HepG2 (cell line): ENCODE data around the gene GPC6. TPM values are rescaled to one million over a fixed set of nuclear protein-coding genes. Genes with fewer than 3 reads are reported as not detected.

ENCODE experiments used
- ATAC-seq: fragments of 200-7000 bp; cut with Tn5 transposase; 3 replicates; pipeline ENCODE4 v1.9.1; 2020; ENCODE audit warnings: mild to moderate bottlenecking, moderate library complexity
- BruUV-seq: library from RNA; stranded (reverse); fragments of 400-500 nt; replicated peaks from 2 replicates; lab custom pipeline; 2021; lab: Mats Ljungman, UMichigan
- CTCF ChIA-PET: fragments of 300-600 bp; formaldehyde crosslinking; extraction: SDS; loops from one replicate; lab custom pipeline; 2021; ENCODE audit warnings: low total read pairs, inconsistent platforms, low intra/inter-chr PET ratio; lab: Yijun Ruan, JAX
- POLR2A ChIA-PET: fragments of 350-600 bp; sonication (Branson Sonifier 250); formaldehyde crosslinking; loops from one replicate; lab custom pipeline; 2020; ENCODE audit warnings: antibody characterized with exemption, inconsistent platforms; lab: Yijun Ruan, JAX
- DNase-seq: peaks from one replicate; pipeline ENCODE4 v3.0.0-alpha.2; 2015; ENCODE audit warnings: low spot score
- FAIRE-seq: peaks from 3 replicates; lab custom pipeline; 2011; peaks lifted over from hg19 to GRCh38; lab: Jason Lieb, UNC
- H2AFZ ChIP-seq: one replicate; pipeline ENCODE4 v1.6.1; 2011; ENCODE audit warnings: low read length, inconsistent platforms
- H3K27ac ChIP-seq: fragments of 300-600 bp; 3 replicates; pipeline ENCODE4 v1.8.0; 2011; ENCODE audit warnings: mixed run types, mild to moderate bottlenecking, mixed read lengths, low read length, inconsistent platforms; ENCODE audit not compliant: insufficient read depth; ENCODE audit errors: extremely low read length
- H3K27me3 ChIP-seq, 2 experiments: fragments of 200-600 bp in 1 of 2; 2 replicates in 1 of 2; 3 replicates in 1 of 2; pipeline versions ENCODE4 v1.6.0 to v1.8.0; 2011; ENCODE audit warnings: low read length in 2 of 2, mild to moderate bottlenecking in 2 of 2, moderate library complexity in 2 of 2, inconsistent platforms in 1 of 2; ENCODE audit not compliant: insufficient read depth in 2 of 2, control insufficient read depth in 1 of 2
- H3K36me3 ChIP-seq, 2 experiments: fragments of 200-600 bp in 1 of 2; replicated peaks in 1 of 2; 2 replicates in 1 of 2; 3 replicates in 1 of 2; pipeline versions ENCODE4 v1.5.1 to v1.8.0; 2011; ENCODE audit warnings: low read length in 2 of 2, inconsistent platforms in 1 of 2; ENCODE audit not compliant: insufficient read depth in 2 of 2, control insufficient read depth in 1 of 2
- H3K4me1 ChIP-seq: 2 replicates; pipeline ENCODE4 v1.5.1; 2012; ENCODE audit warnings: low read length, inconsistent platforms; ENCODE audit not compliant: insufficient read depth
- H3K4me2 ChIP-seq: 2 replicates; pipeline ENCODE4 v1.6.0; 2011; ENCODE audit warnings: low read depth, low read length, inconsistent platforms
- H3K4me3 ChIP-seq, 3 experiments: fragments of 200-600 bp in 1 of 3; sonication (generic), shearing (Covaris generic) in 1 of 3; replicated peaks in 1 of 3; 2 replicates each; pipeline ENCODE4 v1.5.1; 2011 to 2016; ENCODE audit warnings: low read length in 3 of 3, inconsistent platforms in 2 of 3, low read depth in 2 of 3, mild to moderate bottlenecking in 2 of 3, control low read depth in 1 of 3, mixed read lengths in 1 of 3; ENCODE audit not compliant: insufficient read depth in 1 of 3
- H3K79me2 ChIP-seq: one replicate; pipeline ENCODE4 v1.6.1; 2011; ENCODE audit warnings: low read length, inconsistent platforms; ENCODE audit not compliant: insufficient read depth
- H3K9ac ChIP-seq: 2 replicates; pipeline ENCODE4 v1.6.0; 2011; ENCODE audit warnings: mild to moderate bottlenecking, low read depth, low read length, inconsistent platforms; ENCODE audit not compliant: insufficient read depth
- H3K9me3 ChIP-seq: 2 replicates; pipeline ENCODE4 v1.5.1; 2012; ENCODE audit warnings: mild to moderate bottlenecking, low read length
- H4K20me1 ChIP-seq: 2 replicates; pipeline ENCODE4 v1.6.0; 2011; ENCODE audit warnings: inconsistent platforms, mild to moderate bottlenecking, low read length, moderate library complexity; ENCODE audit not compliant: insufficient read depth
- E2F2 ChIP-seq: sonication (generic); formaldehyde crosslinking; IDR thresholded peaks from 2 replicates; pipeline ENCODE4 v1.4.0; 2020; ENCODE audit warnings: missing genetic modification reagents, borderline replicate concordance
- MAFF ChIP-seq: IDR thresholded peaks from 2 replicates; pipeline ENCODE4 v1.6.1; 2011; ENCODE audit warnings: low read depth, low read length, improper control_type of control experiment
- MAFK ChIP-seq, 2 experiments: IDR thresholded peaks in 1 of 2; conservative IDR thresholded peaks in 1 of 2; 2 replicates each; pipeline ENCODE4 v1.6.1; 2011; ENCODE audit warnings: improper control_type of control experiment in 2 of 2, low read length in 2 of 2
- NFE2L2 ChIP-seq: fragments of 150-350 bp; IDR thresholded peaks from 2 replicates; pipeline ENCODE4 v1.6.1; 2014; ENCODE audit warnings: low read length
- PRDM15 ChIP-seq: sonication (generic); formaldehyde crosslinking; IDR thresholded peaks from 2 replicates; pipeline ENCODE4 v1.4.0; 2020; ENCODE audit warnings: missing genetic modification reagents
- THAP8 ChIP-seq: sonication (generic); formaldehyde crosslinking; IDR thresholded peaks from 2 replicates; pipeline ENCODE4 v1.5.1; 2020; ENCODE audit warnings: missing genetic modification reagents, mild to moderate bottlenecking, borderline replicate concordance
- WGBS: methylation state at CpG from one replicate; pipeline ENCODE4 v1.1.6; 2017; ENCODE audit warnings: low lambda C conversion rate; 5-methylcytosine and 5-hydroxymethylcytosine counted together
- in situ Hi-C: cut with HindIII; loops from 2 replicates; pipeline ENCODE4 v1.10.0; 2017; ENCODE audit warnings: low pct_unique_long_range_greater_than_20kb; ENCODE audit not compliant: extremely low pct_ligation_motif_present
- intact Hi-C: fragments of 100-400 bp; cut with micrococcal nuclease; formaldehyde crosslinking; loops from one replicate; pipeline ENCODE4 v1.10.0; 2022; ENCODE audit not compliant: unreplicated experiment
- polyA plus RNA-seq, 8 experiments: library from polyadenylated mRNA; depleted of rRNA in 3 of 8; stranded (reverse) in 7 of 8; unstranded in 1 of 8; fragments of >200 nt; fragmentation: Illumina TruSeq in 4 of 8; extraction: Trizol in 4 of 8; gene quantifications; 2 replicates each; pipeline versions ENCODE4 v1.2.1 to v1.2.3, GENCODE V29; 2011 to 2016; ENCODE audit warnings: low read depth in 4 of 8, missing spikeins in 1 of 8, mixed read lengths in 1 of 8; ENCODE audit not compliant: insufficient read depth in 1 of 8
- total RNA-seq, 5 experiments: library from RNA; depleted of rRNA; stranded (reverse); fragments of >200 nt; fragmentation: Illumina TruSeq; extraction: Trizol; gene quantifications; 2 replicates each; pipeline ENCODE4 v1.2.3, GENCODE V29; 2016; ENCODE audit warnings: low read depth in 1 of 5

Gene GPC6
- total and polyA plus RNA-seq, 2 of the 13 experiments (the other 11 are each of a cell fraction or from before 2014, with no cell fraction given), result 24.5 to 33.9 TPM

GRCh38 chr13:93430381-93430780 lies 203.8 kb downstream of the GPC6 start (continued):
- no peak for TF ChIP-seq E2F2 (CRISPR knock-in tag)
- no peak for TF ChIP-seq PRDM15 (CRISPR knock-in tag)

- H3K79me2 ChIP-seq, result no peaks in the 10 kb centered on the region
- no peaks in the 10 kb centered on the region for H3K9me3 ChIP-seq
- H3K27me3 ChIP-seq, result no peaks in the 10 kb centered on the region
- no peak overlapping the region for H2AFZ ChIP-seq
- no peaks in the 10 kb centered on the region for H4K20me1 ChIP-seq
- in situ Hi-C loops, result no loop called here
- no peak overlapping the region for H3K4me2 ChIP-seq
- intact Hi-C loops, result no loop called here
- FAIRE-seq (no peak), ATAC-seq (no peak), DNase-seq (no peak)
- H3K9ac ChIP-seq, result no peak overlapping the region
- TF ChIP-seq THAP8 (CRISPR knock-in tag) (no peak), NFE2L2 (0 out of 2 replicates have a peak, but pooled peaks have one; percentile 13), MAFF (peak; percentile 88), MAFK (conservative IDR thresholded peaks at IDR 0.05 in 1 of 2, IDR thresholded peaks at IDR 0.05 in 1 of 2; ENCODE audit: low read length in 2 of 2) (peak; percentile 81 to 95)
- ChIA-PET POLR2A (no interaction called here), CTCF (no interaction called here)
- no peaks in the 10 kb centered on the region for H3K36me3 ChIP-seq
- no TSS peak for BruUV-seq
- 98% methylated on average over 3 of the region's 3 CpGs for WGBS
- no peak overlapping the region for H3K4me3 ChIP-seq
- no peaks in the 10 kb centered on the region for H3K4me1 ChIP-seq
- no peak overlapping the region for H3K27ac ChIP-seq
These were observed 209.0 kb downstream of the GPC6 start for GRCh38 chr13:93435651-93436050.
